OCI-LY7 (cell line): ENCODE data around the gene IL17REL.

ENCODE experiments used
- CTCF ChIP-seq: fragments of 200-600 bp; sonication (generic); conservative IDR thresholded peaks from 2 replicates; pipeline ENCODE4 v1.5.1; 2014; ENCODE audit warnings: mild to moderate bottlenecking, antibody characterized with exemption, low read length, moderate library complexity, mixed read lengths
- EZH2phosphoT487 ChIP-seq: fragments of 200-600 bp; sonication (generic); IDR thresholded peaks from 2 replicates; pipeline ENCODE4 v1.6.1; 2018; ENCODE audit warnings: low read depth, borderline replicate concordance, mild to moderate bottlenecking, mixed run types, antibody characterized with exemption, low read length, moderate library complexity, mixed read lengths

GRCh38 chr22:50014655-50015401 lies 2.3 kb upstream of the IL17REL start:
- TF ChIP-seq CTCF = no peak
- no peak for TF ChIP-seq EZH2phosphoT487
